Measurements from ENCODE around the gene NKIRAS1.
A peak's percentile ranks its signal among the peaks of the same experiment; 100 is the strongest.

Gene NKIRAS1

GRCh38 chr3:23916886-23917678 lies at the start of gene NKIRAS1, which contains the start of gene RPL15:
Gene NKIRAS1 (minus strand): TSS chr3:23916990. CDS start chr3:23910904, 6,086 bp downstream.
Gene RPL15 (plus strand): TSS chr3:23917132. CDS start chr3:23917860, 728 bp downstream.
- DNase-seq, result peak; percentile 97

GRCh38 chr3:23966328-23966727 lies 49.5 kb upstream of the NKIRAS1 start:
- no peak for DNase-seq

GRCh38 chr3:23964537-23965235 lies 47.9 kb upstream of the NKIRAS1 start:
- DNase-seq, result no peak

- DNase-seq, result no peak
Measured at GRCh38 chr3:23961913-23962312, 45.1 kb upstream of the NKIRAS1 start.

GRCh38 chr3:23961066-23961465 lies 44.3 kb upstream of the NKIRAS1 start:
- DNase-seq, result no peak

GRCh38 chr3:23960649-23961048 lies 43.9 kb upstream of the NKIRAS1 start:
- DNase-seq, result no peak

- DNase-seq, result no peak
Measured at GRCh38 chr3:23959135-23959900, 42.5 kb upstream of the NKIRAS1 start.

- no peak for DNase-seq
Measured at GRCh38 chr3:23956701-23957100, 39.9 kb upstream of the NKIRAS1 start.

- DNase-seq, result no peak
Measured at GRCh38 chr3:23954144-23954543, 37.4 kb upstream of the NKIRAS1 start.

- no peak for DNase-seq
Measured at GRCh38 chr3:23953523-23953922, 36.7 kb upstream of the NKIRAS1 start.

- no peak for DNase-seq
Measured at GRCh38 chr3:23952646-23953045, 35.9 kb upstream of the NKIRAS1 start.

- DNase-seq, result no peak
Measured at GRCh38 chr3:23950293-23950692, 33.5 kb upstream of the NKIRAS1 start.

- no peak for DNase-seq
Measured at GRCh38 chr3:23949784-23950183, 33.0 kb upstream of the NKIRAS1 start.

GRCh38 chr3:23948761-23949160 lies 32.0 kb upstream of the NKIRAS1 start:
- no peak for DNase-seq

GRCh38 chr3:23945913-23946687 lies 29.3 kb upstream of the NKIRAS1 start:
- DNase-seq, result peak; percentile 98

- DNase-seq, result no peak
Measured at GRCh38 chr3:23945663-23945912, 28.8 kb upstream of the NKIRAS1 start.

GRCh38 chr3:23944861-23945662 lies 28.3 kb upstream of the NKIRAS1 start, which contains the start of gene NR1D2:
Gene NR1D2 (plus strand): TSS chr3:23945286. CDS start chr3:23945579, 293 bp downstream.
- DNase-seq, result peak; percentile 89

- DNase-seq, result no peak
Measured at GRCh38 chr3:23944007-23944783, 27.4 kb upstream of the NKIRAS1 start.

GRCh38 chr3:23942546-23942945 lies 25.8 kb upstream of the NKIRAS1 start:
- DNase-seq, result no peak

- DNase-seq, result no peak
Measured at GRCh38 chr3:23941440-23941839, 24.6 kb upstream of the NKIRAS1 start.

- DNase-seq, result no peak
Measured at GRCh38 chr3:23940775-23941174, 24.0 kb upstream of the NKIRAS1 start.
